K562 (cell line): ENCODE measurements around the gene FCHSD1. TPM values are rescaled to one million over a fixed set of nuclear protein-coding genes. Genes with fewer than 3 reads are reported as not detected.

Source experiments
- ATAC-seq: fragments of 200-7000 bp; cut with Tn5 transposase; 3 replicates; pipeline ENCODE4 v1.9.1; 2020; ENCODE audit warnings: moderate library complexity
- BruUV-seq: library from RNA; stranded (reverse); fragments of 400-500 nt; replicated peaks from 2 replicates; lab custom pipeline; 2021; lab: Mats Ljungman, UMichigan
- CTCF ChIA-PET: fragments of 300-600 bp; formaldehyde crosslinking; extraction: SDS; loops from one replicate; lab custom pipeline; 2021; ENCODE audit warnings: low intra/inter-chr PET ratio; lab: Yijun Ruan, JAX
- POLR2A ChIA-PET: fragments of 300-600, 350-650 bp; sonication (Branson Sonifier 250); formaldehyde crosslinking; extraction: SDS; loops from one replicate; lab custom pipeline; 2021; ENCODE audit warnings: antibody characterized with exemption, inconsistent platforms; lab: Yijun Ruan, JAX
- DNase-seq, 4 experiments: peaks; one replicate each; pipeline versions ENCODE4 v3.0.0 to v3.0.0-alpha.2; 2011 to 2018; ENCODE audit warnings: low spot score in 3 of 4, mixed read lengths in 3 of 4; ENCODE audit errors: extremely low read depth in 1 of 4
- FAIRE-seq: peaks from 2 replicates; lab custom pipeline; 2011; peaks lifted over from hg19 to GRCh38; lab: Jason Lieb, UNC
- H2AFZ ChIP-seq: 2 replicates; pipeline ENCODE4 v1.6.0; 2011; ENCODE audit warnings: low read depth, low read length, control low read depth, inconsistent platforms
- H3K27ac ChIP-seq: fragments of 200-600 bp; 3 replicates; pipeline ENCODE4 v1.8.0; 2011; ENCODE audit warnings: low read depth, mild to moderate bottlenecking, control low read depth, inconsistent platforms, low read length, moderate library complexity, mixed read lengths; ENCODE audit errors: extremely low read depth
- H3K27me3 ChIP-seq, 2 experiments: fragments of 300-600 bp in 1 of 2; 2 replicates in 1 of 2; 3 replicates in 1 of 2; pipeline versions ENCODE4 v1.6.0 to v1.8.0; 2011; ENCODE audit warnings: inconsistent platforms in 2 of 2, low read length in 2 of 2, mild to moderate bottlenecking in 1 of 2, mixed read lengths in 1 of 2, moderate library complexity in 1 of 2; ENCODE audit not compliant: control insufficient read depth in 2 of 2, insufficient read depth in 2 of 2
- H3K36me3 ChIP-seq: fragments of 300-600 bp; 3 replicates; pipeline ENCODE4 v1.8.0; 2011; ENCODE audit warnings: mild to moderate bottlenecking, low read length, inconsistent platforms; ENCODE audit not compliant: control insufficient read depth, insufficient read depth
- H3K4me1 ChIP-seq, 2 experiments: fragments of 200-600 bp in 1 of 2; replicated peaks in 1 of 2; 2 replicates in 1 of 2; 3 replicates in 1 of 2; pipeline versions ENCODE4 v1.5.1 to v1.8.0; 2011; ENCODE audit warnings: inconsistent platforms in 2 of 2, low read length in 2 of 2, mild to moderate bottlenecking in 1 of 2, mixed read lengths in 1 of 2, moderate library complexity in 1 of 2; ENCODE audit not compliant: control insufficient read depth in 2 of 2, insufficient read depth in 2 of 2
- H3K4me2 ChIP-seq: 2 replicates; pipeline ENCODE4 v1.6.1; 2011; ENCODE audit warnings: low read length, control low read depth, inconsistent platforms, mixed read lengths; ENCODE audit not compliant: insufficient read depth
- H3K4me3 ChIP-seq: fragments of 200-600 bp; sonication (generic), shearing (Covaris generic); 2 replicates; pipeline ENCODE4 v1.5.1; 2016; ENCODE audit warnings: control low read depth, inconsistent platforms
- H3K79me2 ChIP-seq: fragments of 200-600 bp; 3 replicates; pipeline ENCODE4 v1.8.0; 2011; ENCODE audit warnings: low read length, inconsistent platforms; ENCODE audit not compliant: control insufficient read depth, insufficient read depth
- H3K9ac ChIP-seq, 2 experiments: 2 replicates each; pipeline versions ENCODE4 v1.6.0 to v1.6.1; 2011; ENCODE audit warnings: low read depth in 2 of 2, low read length in 2 of 2, control low read depth in 1 of 2, inconsistent platforms in 1 of 2, mild to moderate bottlenecking in 1 of 2, mixed read lengths in 1 of 2; ENCODE audit not compliant: insufficient read depth in 1 of 2
- H3K9me1 ChIP-seq: one replicate; pipeline ENCODE4 v1.6.0; 2011; ENCODE audit warnings: inconsistent platforms, mild to moderate bottlenecking, low read length, moderate library complexity; ENCODE audit not compliant: control insufficient read depth, insufficient read depth
- H3K9me3 ChIP-seq: replicated peaks from 2 replicates; pipeline ENCODE4 v1.5.1; 2011; ENCODE audit warnings: low read depth, low read length, inconsistent platforms; ENCODE audit not compliant: control insufficient read depth, insufficient read depth
- H4K20me1 ChIP-seq: replicated peaks from 2 replicates; pipeline ENCODE4 v1.6.1; 2011; ENCODE audit warnings: low read length, inconsistent platforms, mixed read lengths; ENCODE audit not compliant: control insufficient read depth, insufficient read depth
- BRF1 ChIP-seq: IDR thresholded peaks from 3 replicates; pipeline ENCODE4 v1.6.1; 2011; ENCODE audit warnings: borderline replicate concordance, mild to moderate bottlenecking; ENCODE audit not compliant: insufficient read length; ENCODE audit errors: extremely low read depth
- CBFA2T2 ChIP-seq: fragments of 450-650 bp; conservative IDR thresholded peaks from 2 replicates; pipeline ENCODE4 v1.6.1; 2017; ENCODE audit warnings: mild to moderate bottlenecking
- ESRRA ChIP-seq: fragments of 450-650 bp; IDR thresholded peaks from 2 replicates; pipeline ENCODE4 v1.6.1; 2014; ENCODE audit warnings: low read depth, mild to moderate bottlenecking, moderate library complexity, borderline replicate concordance
- ESRRB ChIP-seq: fragments of 250-450 bp; sonication (Bioruptor Pico); IDR thresholded peaks from 2 replicates; pipeline ENCODE4 v1.5.0; 2020; ENCODE audit warnings: mild to moderate bottlenecking, moderate library complexity, borderline replicate concordance
- ETV1 ChIP-seq: fragments of 450-650 bp; conservative IDR thresholded peaks from 2 replicates; pipeline ENCODE4 v1.6.1; 2016; ENCODE audit warnings: missing genetic modification characterization, control low read depth, low read depth, missing compliant biosample characterization
- FOXK2 ChIP-seq, 2 experiments: fragments of 450-650 bp; IDR thresholded peaks in 1 of 2; conservative IDR thresholded peaks in 1 of 2; 2 replicates each; pipeline ENCODE4 v1.6.1; 2016; ENCODE audit warnings: low read depth in 2 of 2, mild to moderate bottlenecking in 1 of 2
- HOXB6 ChIP-seq: fragments of 250-450 bp; sonication (Bioruptor Pico); IDR thresholded peaks from 2 replicates; pipeline ENCODE4 v1.5.1; 2022; ENCODE audit warnings: mild to moderate bottlenecking, borderline replicate concordance
- KLF16 ChIP-seq: IDR thresholded peaks from 2 replicates; pipeline ENCODE4 v1.6.1; 2016; ENCODE audit warnings: antibody characterized with exemption
- USF1 ChIP-seq: sonication (generic); formaldehyde crosslinking; IDR thresholded peaks from 2 replicates; pipeline ENCODE4 v1.9.0; 2022; ENCODE audit warnings: mild to moderate bottlenecking, missing genetic modification reagents
- ZNF197 ChIP-seq: fragments of 200-800 bp; sonication (Bioruptor generic); IDR thresholded peaks from 2 replicates; pipeline ENCODE4 v1.6.1; 2016; ENCODE audit warnings: low read depth, missing genetic modification characterization, missing compliant biosample characterization
- ZNF212 ChIP-seq: fragments of 450-650 bp; formaldehyde crosslinking; IDR thresholded peaks from 2 replicates; pipeline ENCODE4 v1.4.0; 2020; ENCODE audit warnings: mild to moderate bottlenecking
- ZNF449 ChIP-seq: fragments of 250-450 bp; sonication (Bioruptor Pico); IDR thresholded peaks from 2 replicates; pipeline ENCODE4 v1.8.0; 2022; ENCODE audit warnings: moderate library complexity, mild to moderate bottlenecking, inconsistent platforms
- ZNF592 ChIP-seq: fragments of 450-650 bp; IDR thresholded peaks from 2 replicates; pipeline ENCODE4 v1.6.1; 2017; ENCODE audit warnings: antibody characterized with exemption, mild to moderate bottlenecking
- WGBS: fragments of 100-300 bp; shearing (Covaris generic); methylation state at CpG from one replicate; pipeline ENCODE4 v1.1.6; 2016; ENCODE audit warnings: low coverage, mixed read lengths; ENCODE audit not compliant: insufficient coverage; ENCODE audit errors: missing lambda C conversion rate; 5-methylcytosine and 5-hydroxymethylcytosine counted together
- in situ Hi-C: fragments of 300-500 bp; cut with MboI; formaldehyde crosslinking; loops from 4 replicates; pipeline ENCODE4 v1.15.0; 2018; ENCODE audit warnings: inconsistent platforms, mixed read lengths
- intact Hi-C: fragments of 100-400 bp; cut with micrococcal nuclease; formaldehyde crosslinking; loops from 2 replicates; pipeline ENCODE4 v1.14.2; 2022
- polyA plus RNA-seq, 8 experiments: library from polyadenylated mRNA; depleted of rRNA in 4 of 8; stranded (reverse) in 5 of 8; unstranded in 3 of 8; fragments of >200 nt; fragmentation: Nextera tagmentation in 2 of 8; fragmentation: Illumina TruSeq in 1 of 8; extraction: Ambion mirVana in 2 of 8; extraction: Trizol in 1 of 8; gene quantifications; 2 replicates each; pipeline versions ENCODE4 v1.2.1 to v1.2.3, GENCODE V29; 2011 to 2014; ENCODE audit warnings: inconsistent platforms in 1 of 8, missing spikeins in 1 of 8
- total RNA-seq, 7 experiments: library from RNA; depleted of rRNA in 6 of 7; stranded (reverse); fragments of >200 nt in 6 of 7; fragmentation: Illumina TruSeq in 2 of 7; extraction: Trizol in 2 of 7; gene quantifications; 2 replicates each; pipeline versions ENCODE4 v1.2.1 to v1.2.3, GENCODE V29; 2011 to 2021; ENCODE audit warnings: low replicate concordance in 1 of 7

FCHSD1 gene
- total and polyA plus RNA-seq, 9 of the 15 experiments (the other 6 are each of a cell fraction or from before 2014, with no cell fraction given), result 0.35 to 37.5 (median 13.6) TPM

- ChIA-PET CTCF (interaction anchor here (0.8 to 1.4 kb wide), 11 partner anchors 100 to 454 kb away, joined by 3 to 9 read pairs (median 3); partner anchors contain the start of gene PCDH1), POLR2A (interaction anchor here (0.6 to 1.6 kb wide), 8 partner anchors 9 to 452 kb away, joined by 3 to 5 read pairs (median 4); no protein-coding TSS in a partner anchor)
- peak overlapping the region; percentile 17 for H3K4me3 ChIP-seq
- H4K20me1 ChIP-seq, result no peaks in the 10 kb centered on the region
- DNase-seq, result peak; percentile 84 to 90 (median 88)
- peak overlapping the region; percentile 81 for H3K27ac ChIP-seq
- H3K27me3 ChIP-seq, result peaks cover 0 to 12% of the 10 kb centered on the region in 2 experiments; a peak in 3 of 5 replicates
- H3K9me1 ChIP-seq, result no peaks in the 10 kb centered on the region
- H2AFZ ChIP-seq, result peak overlapping the region; percentile 76
- peak; percentile 69 for FAIRE-seq
- BruUV-seq, result no TSS peak
- in situ Hi-C loops, result no loop called here
- peak overlapping the region; percentile 49 to 80 for H3K9ac ChIP-seq
- ATAC-seq, result peak; percentile 89
- peaks cover 38 to 55% of the 10 kb centered on the region in 2 experiments for H3K4me1 ChIP-seq
- intact Hi-C loops, result loop anchor here (1.0 to 5.0 kb wide), 6 partner anchors 27 to 453 kb away; no protein-coding TSS in a partner anchor
- WGBS, result 2% methylated on average over 30 of the region's 30 CpGs
- peak overlapping the region; percentile 79 for H3K4me2 ChIP-seq
- H3K9me3 ChIP-seq, result no peaks in the 10 kb centered on the region
- no peaks in the 10 kb centered on the region for H3K36me3 ChIP-seq
- no peaks in the 10 kb centered on the region for H3K79me2 ChIP-seq
- TF ChIP-seq ZNF449 (no peak), KLF16 (peak; percentile 44; the same call in 1 of the 2 replicates), CBFA2T2 (no peak), HOXB6 (CRISPR knock-in tag) (no peak), ESRRB (no peak), ZNF197 (CRISPR knock-in tag) (no peak), ZNF212 (CRISPR knock-in tag) (no peak), ETV1 (tag) (peak; percentile 19; the same call in 1 of the 2 replicates), ZNF592 (no peak), USF1 (CRISPR knock-in tag) (no peak; the same call in 1 of the 2 replicates), ESRRA (peak; percentile 100), BRF1 (no peak), FOXK2 (conservative IDR thresholded peaks at IDR 0.05 in 1 of 2, IDR thresholded peaks at IDR 0.05 in 1 of 2; ENCODE audit: low read depth in 2 of 2) (no peak)
Observed at GRCh38 chr5:141691867-141692532, 40.8 kb upstream of the FCHSD1 start.
